Keratinocyte (primary cell): Measurements from ENCODE around the gene SHFL.

ENCODE experiments used
- EZH2 ChIP-seq: IDR thresholded peaks from one replicate; pipeline ENCODE4 v1.6.1; 2012; ENCODE audit warnings: inconsistent platforms, mild to moderate bottlenecking, low read length, moderate library complexity
- TF ChIP-seq, protein P1 (sequence below), 3 experiments: IDR thresholded peaks in 1 of 3; conservative IDR thresholded peaks in 1 of 3; optimal IDR thresholded peaks in 1 of 3; 2 replicates in 2 of 3; 3 replicates in 1 of 3; pipeline versions ENCODE3 to v1.5.1; 2011; ENCODE audit warnings: low read length in 3 of 3, mild to moderate bottlenecking in 3 of 3, moderate library complexity in 2 of 3, control low read depth in 1 of 3, inconsistent platforms in 1 of 3; ENCODE audit not compliant: insufficient read depth in 2 of 3; ENCODE audit errors: extremely low read depth in 1 of 3

DNA sequence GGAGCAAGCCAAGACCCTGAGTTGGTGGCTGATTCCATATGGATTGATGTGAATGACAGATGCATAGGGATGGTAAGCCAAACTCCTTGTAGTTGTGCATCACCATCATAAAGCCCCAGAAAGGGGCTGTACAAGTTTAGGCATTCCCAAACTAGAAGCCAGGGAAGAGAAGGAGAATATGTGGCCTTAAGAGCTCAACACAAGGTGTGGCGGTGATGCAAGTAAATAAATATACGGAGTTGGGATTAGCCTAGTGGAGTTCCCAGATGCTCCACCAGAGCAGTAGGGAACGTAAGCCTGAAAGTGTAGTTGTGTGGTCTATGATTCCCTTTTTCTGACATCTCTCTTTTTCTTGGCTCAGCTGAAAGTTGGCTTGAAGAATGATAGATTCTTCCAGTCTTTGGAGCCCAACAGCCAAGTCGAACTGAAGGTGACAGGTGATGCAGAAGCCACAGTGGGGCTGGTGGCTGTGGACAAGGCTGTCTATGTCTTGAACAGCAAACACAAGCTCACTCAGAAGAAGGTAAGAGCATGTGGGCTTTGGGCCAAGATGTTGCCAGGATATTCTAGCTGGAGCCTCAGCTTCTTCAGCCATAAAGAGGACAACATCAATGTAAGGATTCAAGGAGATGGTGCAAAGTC is 42.7 kb upstream of the SHFL start:
- TF ChIP-seq, protein P1, sequence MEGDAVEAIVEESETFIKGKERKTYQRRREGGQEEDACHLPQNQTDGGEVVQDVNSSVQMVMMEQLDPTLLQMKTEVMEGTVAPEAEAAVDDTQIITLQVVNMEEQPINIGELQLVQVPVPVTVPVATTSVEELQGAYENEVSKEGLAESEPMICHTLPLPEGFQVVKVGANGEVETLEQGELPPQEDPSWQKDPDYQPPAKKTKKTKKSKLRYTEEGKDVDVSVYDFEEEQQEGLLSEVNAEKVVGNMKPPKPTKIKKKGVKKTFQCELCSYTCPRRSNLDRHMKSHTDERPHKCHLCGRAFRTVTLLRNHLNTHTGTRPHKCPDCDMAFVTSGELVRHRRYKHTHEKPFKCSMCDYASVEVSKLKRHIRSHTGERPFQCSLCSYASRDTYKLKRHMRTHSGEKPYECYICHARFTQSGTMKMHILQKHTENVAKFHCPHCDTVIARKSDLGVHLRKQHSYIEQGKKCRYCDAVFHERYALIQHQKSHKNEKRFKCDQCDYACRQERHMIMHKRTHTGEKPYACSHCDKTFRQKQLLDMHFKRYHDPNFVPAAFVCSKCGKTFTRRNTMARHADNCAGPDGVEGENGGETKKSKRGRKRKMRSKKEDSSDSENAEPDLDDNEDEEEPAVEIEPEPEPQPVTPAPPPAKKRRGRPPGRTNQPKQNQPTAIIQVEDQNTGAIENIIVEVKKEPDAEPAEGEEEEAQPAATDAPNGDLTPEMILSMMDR (optimal IDR thresholded peaks at IDR 0.05 in 1 of 3, IDR thresholded peaks at IDR 0.05 in 1 of 3, conservative IDR thresholded peaks at IDR 0.05 in 1 of 3; ENCODE audit: extremely low read depth in 1 of 3, insufficient read depth in 2 of 3, low read length in 3 of 3), result no peak
- TF ChIP-seq EZH2, result no peak
